GM12892 (cell line): ENCODE measurements around the gene VAV2.

Experiments used
- POLR2A ChIP-seq: IDR thresholded peaks from 2 replicates; pipeline ENCODE4 v1.6.1; 2011; ENCODE audit warnings: low read depth, low read length, control low read depth
- POLR2AphosphoS5 ChIP-seq: IDR thresholded peaks from 2 replicates; pipeline ENCODE4 v1.6.1; 2011; ENCODE audit warnings: low read depth, low read length, control low read depth
- TAF1 ChIP-seq: IDR thresholded peaks from 2 replicates; pipeline ENCODE4 v1.6.1; 2011; ENCODE audit warnings: low read depth, mild to moderate bottlenecking, control low read depth, low read length, borderline replicate concordance

DNA sequence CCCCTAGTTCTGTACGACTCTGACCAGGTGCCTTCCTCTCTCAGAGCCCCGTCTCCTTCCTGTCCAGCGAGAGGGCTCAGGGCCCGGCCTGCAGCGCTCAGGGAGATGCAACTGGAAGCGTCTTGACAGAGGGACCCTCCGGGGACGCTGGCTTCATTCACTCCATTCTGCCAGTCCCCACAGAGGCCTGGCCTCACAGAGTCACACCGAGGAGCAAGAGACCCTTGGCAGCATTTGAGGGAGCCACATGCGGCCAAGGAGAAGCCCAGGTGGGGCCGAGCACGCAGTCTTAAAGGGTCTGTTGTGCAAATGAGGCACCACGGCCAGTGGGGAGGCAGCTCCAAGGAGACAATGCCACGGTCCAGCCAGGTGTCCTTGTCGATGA lies 167.3 kb downstream of the VAV2 start:
- TF ChIP-seq POLR2A (no peak), TAF1 (no peak), POLR2AphosphoS5 (no peak)
